Activated T-cell treated with anti-CD3 and anti-CD28 coated beads for 48 hours (primary cell): ENCODE measurements around the gene COL17A1.

Source experiments
- DNase-seq: peaks from one replicate; pipeline ENCODE4 v3.0.0-alpha.2; 2020; ENCODE audit warnings: low read depth

COL17A1 gene

GRCh38 chr10:104049504-104050250 is 36.0 kb downstream of the COL17A1 start:
- no peak for DNase-seq

- DNase-seq: no peak
These were observed 39.0 kb downstream of the COL17A1 start for GRCh38 chr10:104046651-104047050.

- DNase-seq: no peak
These were observed 40.3 kb downstream of the COL17A1 start for GRCh38 chr10:104045151-104046089.

GRCh38 chr10:104043854-104044253 is 41.8 kb downstream of the COL17A1 start:
- DNase-seq: no peak

- DNase-seq: no peak
These were observed 42.4 kb downstream of the COL17A1 start for GRCh38 chr10:104043185-104043830.

- DNase-seq: no peak
These were observed 43.7 kb downstream of the COL17A1 start for GRCh38 chr10:104041891-104042535.

GRCh38 chr10:104040862-104041789 is 44.6 kb downstream of the COL17A1 start:
- DNase-seq: no peak

- no peak for DNase-seq
These were observed 45.3 kb downstream of the COL17A1 start for GRCh38 chr10:104040382-104040781.

GRCh38 chr10:104038958-104039752 is 46.5 kb downstream of the COL17A1 start:
- DNase-seq: no peak

- DNase-seq: no peak
These were observed 47.1 kb downstream of the COL17A1 start for GRCh38 chr10:104038537-104038936.

- no peak for DNase-seq
These were observed 48.3 kb downstream of the COL17A1 start for GRCh38 chr10:104037261-104037951.

- no peak for DNase-seq
These were observed 49.0 kb downstream of the COL17A1 start for GRCh38 chr10:104036518-104037260.

- DNase-seq: no peak
These were observed 49.7 kb downstream of the COL17A1 start for GRCh38 chr10:104036069-104036384.

GRCh38 chr10:104035194-104036068 is 50.2 kb downstream of the COL17A1 start:
- DNase-seq: no peak

GRCh38 chr10:104034401-104035193 is 51.1 kb downstream of the COL17A1 start:
- no peak for DNase-seq

GRCh38 chr10:104033966-104034365 is 51.7 kb downstream of the COL17A1 start:
- no peak for DNase-seq

GRCh38 chr10:104033401-104033930 is 52.2 kb downstream of the COL17A1 start:
- no peak for DNase-seq
